Lung (tissue), 12 donors: ENCODE data around the gene TPSD1. TPM values are rescaled to one million over a fixed set of nuclear protein-coding genes. Genes with fewer than 3 reads are reported as not detected.

Source experiments
- ATAC-seq: fragments of 200-7000 bp; cut with Tn5 transposase; one replicate; pipeline ENCODE4 v1.9.1; 2020; ENCODE audit warnings: moderate number of reproducible peaks; ENCODE audit not compliant: insufficient read depth, low FRiP score
- DNase-seq, 3 donors: peaks; one replicate each; pipeline ENCODE4 v3.0.0-alpha.2; 2013 to 2017
- H3K27ac ChIP-seq, 2 donors: one replicate each; pipeline ENCODE4 v1.5.1; 2013; ENCODE audit warnings: mild to moderate bottlenecking in 2 of 2, moderate library complexity in 2 of 2, control low read depth in 1 of 2, inconsistent platforms in 1 of 2, low read depth in 1 of 2, low read length in 1 of 2
- H3K27me3 ChIP-seq, 3 donors: one replicate each; pipeline ENCODE4 v1.5.1; 2013; ENCODE audit warnings: low read length in 2 of 3; ENCODE audit not compliant: control insufficient read depth in 3 of 3, insufficient read depth in 3 of 3
- H3K36me3 ChIP-seq, 4 donors: one replicate each; pipeline ENCODE4 v1.5.1; 2013; ENCODE audit warnings: low read length in 4 of 4, mild to moderate bottlenecking in 1 of 4, moderate library complexity in 1 of 4; ENCODE audit not compliant: control insufficient read depth in 4 of 4, insufficient read depth in 4 of 4
- H3K4me1 ChIP-seq, 5 donors: one replicate each; pipeline ENCODE4 v1.5.1; 2013; ENCODE audit warnings: low read length in 5 of 5, mild to moderate bottlenecking in 2 of 5, moderate library complexity in 1 of 5; ENCODE audit not compliant: control insufficient read depth in 5 of 5, insufficient read depth in 5 of 5
- H3K4me3 ChIP-seq: one replicate; pipeline ENCODE4 v1.5.1; 2013; ENCODE audit warnings: mild to moderate bottlenecking, control low read depth, moderate library complexity
- H3K9ac ChIP-seq, 2 donors: one replicate each; pipeline ENCODE4 v1.5.1; 2013; ENCODE audit warnings: low read length in 2 of 2, control low read depth in 1 of 2; ENCODE audit not compliant: insufficient read depth in 1 of 2
- H3K9me3 ChIP-seq, 4 donors: one replicate each; pipeline ENCODE4 v1.5.1; 2013; ENCODE audit warnings: low read length in 3 of 4, mild to moderate bottlenecking in 1 of 4, moderate library complexity in 1 of 4; ENCODE audit not compliant: control insufficient read depth in 4 of 4, insufficient read depth in 3 of 4
- CTCF ChIP-seq: IDR thresholded peaks from 2 replicates; pipeline ENCODE4 v1.5.1; 2012; ENCODE audit warnings: mild to moderate bottlenecking; ENCODE audit errors: control extremely low read depth, extremely low read depth
- WGBS, 2 donors: extraction: QIAGEN DNeasy Blood & Tissue Kit; methylation state at CpG; one replicate each; pipeline ENCODE4 v1.1.7; 2013; 5-methylcytosine and 5-hydroxymethylcytosine counted together
- polyA plus RNA-seq, 2 donors: library from polyadenylated mRNA; stranded (reverse); fragments of 200-250 nt; gene quantifications; one replicate each; pipeline ENCODE4 v1.2.1, GENCODE V29; 2013
- total RNA-seq, 2 donors: library from RNA; depleted of rRNA in 1 of 2; stranded (reverse); fragments of >200 nt in 1 of 2; gene quantifications; one replicate each; pipeline ENCODE4 v1.2.1, GENCODE V29; 2014 to 2021
- donor health status: control.
- donor health status: control.
- donor health status: Bipolar disorder and iron deficiency.
- donor health status: healthy.
- donor health status: DM: yes; HTN: yes; CAD: no.

The TPSD1 gene
- total and polyA plus RNA-seq, 4 donors, result 0.54 to 7.0 (median 2.9) TPM; not detected in 1

DNA sequence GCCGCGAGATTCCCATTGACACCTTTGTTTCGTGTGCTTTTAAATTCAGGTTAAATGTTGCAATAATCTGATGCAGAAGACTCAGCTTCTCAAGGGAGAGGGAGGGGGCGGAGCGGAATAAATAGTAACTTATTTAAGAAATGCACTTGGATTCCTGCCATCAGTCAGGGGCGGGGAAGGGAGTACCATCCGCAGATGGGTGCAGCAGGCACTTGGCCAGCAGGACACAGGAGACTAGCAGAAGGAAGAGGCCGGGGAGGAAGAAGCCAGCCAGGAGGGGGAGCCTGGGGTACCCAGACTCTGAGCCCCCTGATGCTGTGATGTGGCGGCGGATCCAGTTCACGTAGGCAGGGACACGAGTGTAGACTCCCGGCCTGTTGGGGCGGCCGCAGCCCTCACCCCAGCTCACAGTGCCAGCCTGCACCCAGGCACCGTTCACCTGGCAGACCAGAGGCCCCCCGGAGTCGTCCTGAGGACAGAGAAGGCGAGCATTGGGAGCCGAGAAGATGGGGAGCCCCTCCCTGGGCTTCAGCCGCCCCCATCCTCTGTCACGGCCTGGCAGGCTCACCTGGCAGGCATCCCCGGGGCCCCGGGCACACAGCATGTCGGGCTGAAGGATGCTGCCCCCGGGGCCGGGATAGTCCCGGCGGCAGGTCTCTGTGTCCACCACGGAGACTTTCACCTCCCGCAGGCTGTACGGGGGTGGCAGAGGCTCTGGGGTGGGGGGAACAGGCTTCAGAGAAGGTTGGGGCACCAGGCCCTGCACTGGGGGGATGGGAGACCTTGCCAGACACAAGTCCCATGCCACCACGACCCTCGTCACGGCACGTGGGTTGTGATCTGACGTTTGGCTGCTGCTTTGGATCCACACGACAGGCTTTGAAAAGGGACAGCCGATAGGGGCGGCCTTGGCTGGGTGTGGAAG is 34.0 kb upstream of the TPSD1 start:
- 80 to 87% methylated on average over 39 to 40 of the region's 40 CpGs for WGBS, 2 donors
- ATAC-seq (no peak), DNase-seq (no peak)
- H3K36me3 ChIP-seq, result no peaks in the 10 kb centered on the region
- H3K27ac ChIP-seq, result no peak overlapping the region
- H3K4me1 ChIP-seq, result no peaks in the 10 kb centered on the region
- no peak overlapping the region for H3K4me3 ChIP-seq
- no peaks in the 10 kb centered on the region for H3K9me3 ChIP-seq
- TF ChIP-seq CTCF, result no peak
- H3K27me3 ChIP-seq, result no peaks in the 10 kb centered on the region
- H3K9ac ChIP-seq, result no peak overlapping the region

GRCh38 chr16:1222553-1223354 is 33.1 kb upstream of the TPSD1 start:
- 76 to 78% methylated on average over 25 of the region's 25 CpGs for WGBS, 2 donors
- H3K27ac ChIP-seq, result no peak overlapping the region
- H3K9ac ChIP-seq, result no peak overlapping the region
- no peak overlapping the region for H3K4me3 ChIP-seq
- TF ChIP-seq CTCF, result no peak
- H3K27me3 ChIP-seq, result no peaks in the 10 kb centered on the region
- DNase-seq (no peak), ATAC-seq (no peak)
- no peaks in the 10 kb centered on the region for H3K36me3 ChIP-seq
- no peaks in the 10 kb centered on the region for H3K4me1 ChIP-seq
- H3K9me3 ChIP-seq, result no peaks in the 10 kb centered on the region

GRCh38 chr16:1223355-1224214 is 32.3 kb upstream of the TPSD1 start:
- Histone ChIP-seq H3K36me3 (no peaks in the 10 kb centered on the region), H3K9me3 (no peaks in the 10 kb centered on the region), H3K4me3 (no peak overlapping the region), H3K9ac (no peak overlapping the region), H3K27me3 (no peaks in the 10 kb centered on the region), H3K27ac (no peak overlapping the region), H3K4me1 (no peaks in the 10 kb centered on the region)
- WGBS, 2 donors, result 84 to 86% methylated on average over 34 to 38 of the region's 38 CpGs
- DNase-seq, result no peak
- no peak for ATAC-seq
- no peak for TF ChIP-seq CTCF
